ENCODE measurements around the gene SMYD3. TPM values are rescaled to one million over a fixed set of nuclear protein-coding genes. Genes with fewer than 3 reads are reported as not detected.

SMYD3 gene
- total RNA-seq, 1 donor = 171 TPM

- Histone ChIP-seq H3K4me2 (ENCODE audit: insufficient read depth, low read length) (no peak overlapping the region), H3K4me3 (ENCODE audit: insufficient read depth, low read length) (no peak overlapping the region), H3K27ac (ENCODE audit: low read depth, low read length) (no peak overlapping the region), H4K20me1 (ENCODE audit: insufficient read depth, low read length) (no peaks in the 10 kb centered on the region), H2AFZ (ENCODE audit: low read length) (no peak overlapping the region), H3K9me3 (ENCODE audit: low read depth, low read length) (no peaks in the 10 kb centered on the region), H3K36me3 (ENCODE audit: insufficient read depth, low read length) (no peaks in the 10 kb centered on the region), H3K79me2 (ENCODE audit: insufficient read depth, low read length) (no peaks in the 10 kb centered on the region), H3K27me3 (ENCODE audit: insufficient read depth, low read length) (no peaks in the 10 kb centered on the region), H3K4me1 (ENCODE audit: insufficient read depth, low read length) (peaks cover 10% of the 10 kb centered on the region)
- no peak for DNase-seq (ENCODE audit: insufficient read length, low spot score, missing footprints)
- no peak for TF ChIP-seq CTCF (IDR thresholded peaks at IDR 0.05; ENCODE audit: extremely low read depth, low read depth, low read length)
Measured at GRCh38 chr1:246161626-246162025, 345.5 kb downstream of the SMYD3 start.

- H2AFZ ChIP-seq (ENCODE audit: low read length) = no peak overlapping the region
Measured at GRCh38 chr1:246160905-246161304, 346.2 kb downstream of the SMYD3 start.

GRCh38 chr1:246160374-246160773, 346.7 kb downstream of the SMYD3 start:
- Histone ChIP-seq H3K4me1 (ENCODE audit: insufficient read depth, low read length) (peaks cover 16% of the 10 kb centered on the region), H4K20me1 (ENCODE audit: insufficient read depth, low read length) (no peaks in the 10 kb centered on the region), H2AFZ (ENCODE audit: low read length) (no peak overlapping the region), H3K4me2 (ENCODE audit: insufficient read depth, low read length) (no peak overlapping the region), H3K27ac (ENCODE audit: low read depth, low read length) (no peak overlapping the region), H3K79me2 (ENCODE audit: insufficient read depth, low read length) (no peaks in the 10 kb centered on the region), H3K4me3 (ENCODE audit: insufficient read depth, low read length) (no peak overlapping the region), H3K9me3 (ENCODE audit: low read depth, low read length) (no peaks in the 10 kb centered on the region), H3K36me3 (ENCODE audit: insufficient read depth, low read length) (no peaks in the 10 kb centered on the region), H3K27me3 (ENCODE audit: insufficient read depth, low read length) (no peaks in the 10 kb centered on the region)
- TF ChIP-seq CTCF (IDR thresholded peaks at IDR 0.05; ENCODE audit: extremely low read depth, low read depth, low read length) = no peak
- DNase-seq (ENCODE audit: insufficient read length, low spot score, missing footprints) = no peak

More at GRCh38 chr1:246160905-246161304, 346.2 kb downstream of the SMYD3 start:
- H3K79me2 ChIP-seq (ENCODE audit: insufficient read depth, low read length) = no peaks in the 10 kb centered on the region
- H3K27ac ChIP-seq (ENCODE audit: low read depth, low read length) = no peak overlapping the region
- H4K20me1 ChIP-seq (ENCODE audit: insufficient read depth, low read length) = no peaks in the 10 kb centered on the region
- H3K4me2 ChIP-seq (ENCODE audit: insufficient read depth, low read length) = no peak overlapping the region
- no peak for TF ChIP-seq CTCF (IDR thresholded peaks at IDR 0.05; ENCODE audit: extremely low read depth, low read depth, low read length)
- H3K36me3 ChIP-seq (ENCODE audit: insufficient read depth, low read length) = no peaks in the 10 kb centered on the region
- no peaks in the 10 kb centered on the region for H3K27me3 ChIP-seq (ENCODE audit: insufficient read depth, low read length)
- peaks cover 16% of the 10 kb centered on the region for H3K4me1 ChIP-seq (ENCODE audit: insufficient read depth, low read length)
- no peaks in the 10 kb centered on the region for H3K9me3 ChIP-seq (ENCODE audit: low read depth, low read length)
- no peak for DNase-seq (ENCODE audit: insufficient read length, low spot score, missing footprints)
- H3K4me3 ChIP-seq (ENCODE audit: insufficient read depth, low read length) = no peak overlapping the region

- Histone ChIP-seq H3K79me2 (ENCODE audit: insufficient read depth, low read length) (no peaks in the 10 kb centered on the region), H4K20me1 (ENCODE audit: insufficient read depth, low read length) (no peaks in the 10 kb centered on the region), H3K4me2 (ENCODE audit: insufficient read depth, low read length) (no peak overlapping the region), H3K4me3 (ENCODE audit: insufficient read depth, low read length) (no peak overlapping the region), H2AFZ (ENCODE audit: low read length) (no peak overlapping the region), H3K27ac (ENCODE audit: low read depth, low read length) (no peak overlapping the region), H3K27me3 (ENCODE audit: insufficient read depth, low read length) (no peaks in the 10 kb centered on the region), H3K4me1 (ENCODE audit: insufficient read depth, low read length) (peaks cover 16% of the 10 kb centered on the region), H3K9me3 (ENCODE audit: low read depth, low read length) (no peaks in the 10 kb centered on the region), H3K36me3 (ENCODE audit: insufficient read depth, low read length) (no peaks in the 10 kb centered on the region)
- no peak for DNase-seq (ENCODE audit: insufficient read length, low spot score, missing footprints)
- TF ChIP-seq CTCF (IDR thresholded peaks at IDR 0.05; ENCODE audit: extremely low read depth, low read depth, low read length) = no peak
Measured at GRCh38 chr1:246159279-246160227, 347.5 kb downstream of the SMYD3 start.
